H1 (cell line): ENCODE results near the gene THOC5. TPM values are rescaled to one million over a fixed set of nuclear protein-coding genes. Genes with fewer than 3 reads are reported as not detected.

Experiments
- CTCF ChIA-PET: fragments of 300-600 bp; sonication (Branson Sonifier 250); formaldehyde crosslinking; loops from one replicate; lab custom pipeline; 2021; ENCODE audit not compliant: partially characterized antibody; lab: Charles Lee
- POLR2A ChIA-PET: fragments of 300-600 bp; sonication (Branson Sonifier 250); formaldehyde crosslinking; loops from one replicate; lab custom pipeline; 2021; ENCODE audit warnings: inconsistent platforms; ENCODE audit not compliant: partially characterized antibody; lab: Charles Lee
- DNase-seq, 2 experiments: peaks; one replicate each; pipeline versions ENCODE4 v3.0.0 to v3.0.0-alpha.2; 2010 to 2022; ENCODE audit warnings: low spot score in 2 of 2, low read depth in 1 of 2, mixed read lengths in 1 of 2
- FAIRE-seq: peaks from 2 replicates; lab custom pipeline; 2011; peaks lifted over from hg19 to GRCh38; lab: Jason Lieb, UNC
- H2AFZ ChIP-seq: 2 replicates; pipeline ENCODE4 v1.8.1; 2012; ENCODE audit warnings: low read length, inconsistent platforms
- H2AK5ac ChIP-seq: 2 replicates; pipeline ENCODE4 v1.6.1; 2013; ENCODE audit warnings: low read depth, low read length
- H2BK120ac ChIP-seq: replicated peaks from 2 replicates; pipeline ENCODE3; 2013; ENCODE audit warnings: low read depth, low read length, inconsistent platforms
- H2BK12ac ChIP-seq: 2 replicates; pipeline ENCODE4 v1.6.1; 2013; ENCODE audit warnings: low read depth, low read length
- H2BK15ac ChIP-seq: 2 replicates; pipeline ENCODE4 v1.6.1; 2013; ENCODE audit warnings: low read length
- H2BK20ac ChIP-seq: 2 replicates; pipeline ENCODE4 v1.6.1; 2013; ENCODE audit warnings: low read length
- H2BK5ac ChIP-seq: 2 replicates; pipeline ENCODE4 v1.6.1; 2013; ENCODE audit warnings: low read depth, low read length
- H3K14ac ChIP-seq: 2 replicates; pipeline ENCODE4 v1.6.1; 2013; ENCODE audit warnings: inconsistent platforms; ENCODE audit not compliant: insufficient read length
- H3K18ac ChIP-seq: 2 replicates; pipeline ENCODE4 v1.6.1; 2013; ENCODE audit warnings: low read length; ENCODE audit errors: extremely low read depth
- H3K23ac ChIP-seq: 2 replicates; pipeline ENCODE4 v1.6.1; 2013; ENCODE audit warnings: inconsistent platforms; ENCODE audit not compliant: insufficient read length
- H3K23me2 ChIP-seq: 2 replicates; pipeline ENCODE4 v1.6.1; 2013; ENCODE audit warnings: low read depth, low read length
- H3K27ac ChIP-seq: 2 replicates; pipeline ENCODE4 v1.6.1; 2011; ENCODE audit warnings: low read depth, low read length, inconsistent platforms
- H3K27me3 ChIP-seq, 4 experiments: replicated peaks in 1 of 4; 1 replicate in 1 of 4; 2 replicates in 3 of 4; pipeline versions ENCODE4 v1.6.1 to v1.8.1; 2011 to 2013; ENCODE audit warnings: low read length in 3 of 4, mild to moderate bottlenecking in 3 of 4, inconsistent platforms in 2 of 4, mixed read lengths in 2 of 4, moderate library complexity in 1 of 4; ENCODE audit not compliant: control insufficient read depth in 3 of 4, insufficient read depth in 3 of 4; ENCODE audit errors: extremely low read depth in 1 of 4
- H3K36me3 ChIP-seq, 4 experiments: 2 replicates each; pipeline versions ENCODE4 v1.6.1 to v1.8.1; 2011 to 2013; ENCODE audit warnings: mild to moderate bottlenecking in 4 of 4, low read length in 3 of 4, moderate library complexity in 2 of 4, control low read depth in 1 of 4, inconsistent platforms in 1 of 4; ENCODE audit not compliant: insufficient read depth in 4 of 4, control insufficient read depth in 2 of 4
- H3K4ac ChIP-seq: replicated peaks from 2 replicates; pipeline ENCODE3; 2013; ENCODE audit warnings: low read length, low read depth, mixed read lengths, inconsistent platforms; ENCODE audit not compliant: insufficient read length
- H3K4me1 ChIP-seq, 4 experiments: replicated peaks in 1 of 4; 1 replicate in 1 of 4; 2 replicates in 3 of 4; pipeline versions ENCODE4 v1.6.1 to v1.8.1; 2011 to 2013; ENCODE audit warnings: low read length in 3 of 4, inconsistent platforms in 2 of 4, mixed read lengths in 1 of 4; ENCODE audit not compliant: insufficient read depth in 4 of 4, control insufficient read depth in 3 of 4
- H3K4me2 ChIP-seq, 2 experiments: 2 replicates each; pipeline versions ENCODE4 v1.6.1 to v1.8.1; 2011 to 2013; ENCODE audit warnings: low read depth in 2 of 2, low read length in 2 of 2, control low read depth in 1 of 2, inconsistent platforms in 1 of 2, mild to moderate bottlenecking in 1 of 2; ENCODE audit not compliant: insufficient read depth in 1 of 2
- H3K4me3 ChIP-seq, 4 experiments: fragments of 200-600, 300-600 bp in 1 of 4; sonication (generic), shearing (Covaris generic), sonication (Bioruptor Twin) in 1 of 4; 2 replicates each; pipeline versions ENCODE4 v1.5.1 to v1.8.1; 2011 to 2016; ENCODE audit warnings: low read length in 4 of 4, low read depth in 3 of 4, control low read depth in 2 of 4, inconsistent platforms in 2 of 4, mild to moderate bottlenecking in 2 of 4, mixed read lengths in 1 of 4, moderate library complexity in 1 of 4; ENCODE audit not compliant: insufficient read depth in 2 of 4; ENCODE audit errors: extremely low read depth in 1 of 4
- H3K56ac ChIP-seq: replicated peaks from 2 replicates; pipeline ENCODE3; 2013; ENCODE audit warnings: low read depth, mild to moderate bottlenecking, mixed read lengths, low read length, inconsistent platforms; ENCODE audit not compliant: insufficient read length
- H3K79me1 ChIP-seq: 2 replicates; pipeline ENCODE4 v1.6.1; 2013; ENCODE audit warnings: low read depth, low read length, control low read depth
- H3K79me2 ChIP-seq, 2 experiments: 2 replicates each; pipeline versions ENCODE4 v1.6.1 to v1.8.1; 2012 to 2013; ENCODE audit warnings: low read length in 2 of 2, mild to moderate bottlenecking in 2 of 2, inconsistent platforms in 1 of 2; ENCODE audit not compliant: insufficient read depth in 2 of 2, control insufficient read depth in 1 of 2
- H3K9ac ChIP-seq, 4 experiments: replicated peaks in 1 of 4; 1 replicate in 1 of 4; 2 replicates in 3 of 4; pipeline versions ENCODE4 v1.6.1 to v1.8.1; 2011 to 2013; ENCODE audit warnings: low read depth in 3 of 4, low read length in 3 of 4, control low read depth in 2 of 4, mild to moderate bottlenecking in 2 of 4, moderate library complexity in 2 of 4, inconsistent platforms in 1 of 4; ENCODE audit errors: extremely low read depth in 1 of 4
- H3K9me3 ChIP-seq, 2 experiments: 2 replicates each; pipeline versions ENCODE4 v1.6.1 to v1.8.1; 2012 to 2013; ENCODE audit warnings: mild to moderate bottlenecking in 2 of 2, moderate library complexity in 2 of 2, control low read depth in 1 of 2, inconsistent platforms in 1 of 2, low read depth in 1 of 2, low read length in 1 of 2, mixed read lengths in 1 of 2; ENCODE audit not compliant: insufficient read depth in 2 of 2
- H4K20me1 ChIP-seq, 2 experiments: replicated peaks in 1 of 2; 2 replicates each; pipeline versions ENCODE3 to v1.8.1; 2011 to 2013; ENCODE audit warnings: inconsistent platforms in 2 of 2, low read length in 2 of 2, mild to moderate bottlenecking in 1 of 2; ENCODE audit not compliant: insufficient read depth in 2 of 2, control insufficient read depth in 1 of 2
- H4K5ac ChIP-seq: 2 replicates; pipeline ENCODE4 v1.6.1; 2013; ENCODE audit warnings: low read length, low read depth, mixed read lengths, inconsistent platforms; ENCODE audit not compliant: insufficient read length
- H4K8ac ChIP-seq: 2 replicates; pipeline ENCODE4 v1.8.0; 2013; ENCODE audit warnings: mild to moderate bottlenecking, moderate library complexity, low read length, inconsistent platforms; ENCODE audit not compliant: insufficient read depth; ENCODE audit errors: extremely low read depth
- H4K91ac ChIP-seq: replicated peaks from 2 replicates; pipeline ENCODE3; 2013; ENCODE audit warnings: low read length, mixed read lengths, inconsistent platforms; ENCODE audit not compliant: insufficient read length
- CTCF ChIP-seq, 3 experiments: IDR thresholded peaks; 1 replicate in 2 of 3; 2 replicates in 1 of 3; pipeline versions ENCODE4 v1.5.1 to v1.6.1; 2011; ENCODE audit warnings: low read length in 3 of 3, mild to moderate bottlenecking in 3 of 3, inconsistent platforms in 2 of 3, low read depth in 1 of 3, moderate library complexity in 1 of 3; ENCODE audit not compliant: insufficient read depth in 1 of 3; ENCODE audit errors: control extremely low read depth in 1 of 3
- GABPA ChIP-seq: IDR thresholded peaks from 2 replicates; pipeline ENCODE4 v1.6.1; 2011; ENCODE audit warnings: mild to moderate bottlenecking, low read length, moderate library complexity, borderline replicate concordance; ENCODE audit not compliant: insufficient read depth
- WGBS, 2 experiments: shearing (Covaris generic) in 1 of 2; methylation state at CpG; one replicate each; pipeline versions ENCODE4 v1.1.6 to v1.1.7; 2013 to 2015; ENCODE audit warnings: low lambda C conversion rate in 2 of 2, mixed read lengths in 2 of 2, inconsistent platforms in 1 of 2, low coverage in 1 of 2, missing lambda C conversion rate in 1 of 2; ENCODE audit not compliant: insufficient replicate concordance in 2 of 2, insufficient coverage in 1 of 2, insufficient read length in 1 of 2; ENCODE audit errors: extremely low coverage in 1 of 2, missing lambda C conversion rate in 1 of 2; 5-methylcytosine and 5-hydroxymethylcytosine counted together
- polyA plus RNA-seq, 7 experiments: library from polyadenylated mRNA; depleted of rRNA in 3 of 7; stranded (reverse) in 5 of 7; unstranded in 2 of 7; fragments of >200 nt in 5 of 7; fragments of 200-250 nt in 2 of 7; gene quantifications; 1 replicate in 5 of 7; 2 replicates in 1 of 7; 4 replicates in 1 of 7; pipeline versions ENCODE4 v1.2.1 to v1.2.3, GENCODE V29; 2011 to 2013; ENCODE audit warnings: missing spikeins in 2 of 7, mixed read lengths in 2 of 7
- total RNA-seq: library from RNA; stranded (reverse); fragmentation: NEBNext Ultra II Directional; extraction: Animal tissue kit (Norgen Biotek cat#: 25700); gene quantifications from 2 replicates; pipeline ENCODE4 v1.2.1, GENCODE V29; 2021

The THOC5 gene
- total and polyA plus RNA-seq, 2 of the 8 experiments (the other 6 are each of a cell fraction or from before 2014, with no cell fraction given) = 27.7 to 65.7 TPM

GRCh38 chr22:29491012-29491411, 62.5 kb downstream of the THOC5 start:
- no peak overlapping the region for H3K56ac ChIP-seq
- no peaks in the 10 kb centered on the region for H3K4me1 ChIP-seq
- H3K27me3 ChIP-seq = no peaks in the 10 kb centered on the region
- H3K18ac ChIP-seq = no peak overlapping the region
- H3K79me1 ChIP-seq = no peaks in the 10 kb centered on the region
- ChIA-PET CTCF (interaction anchor here (0.9 to 3.1 kb wide), 2 partner anchors 19 to 95 kb away, joined by 3 to 11 read pairs; no protein-coding TSS in a partner anchor), POLR2A (no interaction called here)
- 0 out of 4 replicates have a peak, but pooled peaks cover 0 to 3% of the 10 kb centered on the region in 2 experiments for H3K9me3 ChIP-seq
- H2AK5ac ChIP-seq = no peak overlapping the region
- no peak overlapping the region for H2BK15ac ChIP-seq
- no peak overlapping the region for H2BK20ac ChIP-seq
- H3K4me3 ChIP-seq = no peak overlapping the region
- peaks cover 0 to 8% (median 0%) of the 10 kb centered on the region in 4 experiments; a peak in 2 of 8 replicates for H3K36me3 ChIP-seq
- no peak overlapping the region for H2BK12ac ChIP-seq
- H4K91ac ChIP-seq = no peak overlapping the region
- no peak overlapping the region for H3K27ac ChIP-seq
- no peak overlapping the region for H2BK120ac ChIP-seq
- H3K23ac ChIP-seq = no peak overlapping the region
- H3K9ac ChIP-seq = no peak overlapping the region
- H4K5ac ChIP-seq = no peak overlapping the region
- H3K79me2 ChIP-seq = no peaks in the 10 kb centered on the region
- H3K23me2 ChIP-seq = no peaks in the 10 kb centered on the region
- 95% methylated on average over 6 of the region's 6 CpGs; no CpG with 5 or more reads in 1 of the 2 experiments for WGBS, 2 experiments
- DNase-seq (no peak), FAIRE-seq (no peak)
- no peak overlapping the region for H4K8ac ChIP-seq
- H3K4me2 ChIP-seq = no peak overlapping the region
- no peak overlapping the region for H2AFZ ChIP-seq
- no peak overlapping the region for H2BK5ac ChIP-seq
- no peaks in the 10 kb centered on the region for H4K20me1 ChIP-seq
- TF ChIP-seq GABPA (no peak), CTCF (IDR thresholded peaks at IDR 0.05; ENCODE audit: control extremely low read depth in 1 of 3, insufficient read depth in 1 of 3, low read depth in 1 of 3, low read length in 3 of 3) (no peak)
- H3K14ac ChIP-seq = no peak overlapping the region
- no peak overlapping the region for H3K4ac ChIP-seq
